Thoracic aorta (tissue), 2 donors: ENCODE results near the gene TLCD1. TPM values are rescaled to one million over a fixed set of nuclear protein-coding genes. Genes with fewer than 3 reads are reported as not detected.

Source experiments
- ATAC-seq: fragments of 150-250 bp; one replicate; pipeline ENCODE4 v1.8.0; 2017; ENCODE audit warnings: low read depth; ENCODE audit not compliant: insufficient number of reproducible peaks, low FRiP score
- DNase-seq: peaks from one replicate; pipeline ENCODE4 v3.0.0-alpha.2; 2020; ENCODE audit warnings: low spot score
- H3K27ac ChIP-seq, 2 donors: fragments of 200-600 bp; sonication (generic); 1 replicate in 1 of 2; 2 replicates in 1 of 2; pipeline ENCODE4 v1.5.1; 2016; ENCODE audit warnings: mild to moderate bottlenecking in 2 of 2, moderate library complexity in 2 of 2
- H3K27me3 ChIP-seq: fragments of 200-600 bp; sonication (generic); replicated peaks from 2 replicates; pipeline ENCODE4 v1.6.0; 2016; ENCODE audit warnings: mild to moderate bottlenecking; ENCODE audit not compliant: insufficient read depth
- H3K36me3 ChIP-seq: fragments of 200-600 bp; sonication (generic); one replicate; pipeline ENCODE4 v1.5.1; 2016
- H3K4me1 ChIP-seq, 2 donors: fragments of 200-600 bp; sonication (generic); 1 replicate in 1 of 2; 2 replicates in 1 of 2; pipeline versions ENCODE4 v1.5.1 to v1.6.0; 2016; ENCODE audit warnings: low read depth in 2 of 2, mild to moderate bottlenecking in 1 of 2; ENCODE audit not compliant: control insufficient read depth in 1 of 2
- H3K4me3 ChIP-seq: fragments of 200-600 bp; sonication (generic); 2 replicates; pipeline ENCODE4 v1.5.1; 2016; ENCODE audit warnings: mild to moderate bottlenecking
- H3K9me3 ChIP-seq: fragments of 200-600 bp; sonication (generic); 2 replicates; pipeline ENCODE4 v1.5.1; 2016
- total RNA-seq, 2 donors: library from RNA; depleted of rRNA; stranded (reverse); fragments of >200 nt; gene quantifications; one replicate each; pipeline versions ENCODE4 v1.1.0 to v1.2.3, GENCODE V29; 2016
- TF ChIP-seq, protein P1 (sequence below): fragments of 200-600 bp; sonication (generic); IDR thresholded peaks from one replicate; pipeline ENCODE4 v1.5.1; 2019; ENCODE audit warnings: antibody characterized with exemption

TLCD1 gene
- total RNA-seq, 2 donors from 2014 or later: 1.9 TPM; not detected in 1

DNA sequence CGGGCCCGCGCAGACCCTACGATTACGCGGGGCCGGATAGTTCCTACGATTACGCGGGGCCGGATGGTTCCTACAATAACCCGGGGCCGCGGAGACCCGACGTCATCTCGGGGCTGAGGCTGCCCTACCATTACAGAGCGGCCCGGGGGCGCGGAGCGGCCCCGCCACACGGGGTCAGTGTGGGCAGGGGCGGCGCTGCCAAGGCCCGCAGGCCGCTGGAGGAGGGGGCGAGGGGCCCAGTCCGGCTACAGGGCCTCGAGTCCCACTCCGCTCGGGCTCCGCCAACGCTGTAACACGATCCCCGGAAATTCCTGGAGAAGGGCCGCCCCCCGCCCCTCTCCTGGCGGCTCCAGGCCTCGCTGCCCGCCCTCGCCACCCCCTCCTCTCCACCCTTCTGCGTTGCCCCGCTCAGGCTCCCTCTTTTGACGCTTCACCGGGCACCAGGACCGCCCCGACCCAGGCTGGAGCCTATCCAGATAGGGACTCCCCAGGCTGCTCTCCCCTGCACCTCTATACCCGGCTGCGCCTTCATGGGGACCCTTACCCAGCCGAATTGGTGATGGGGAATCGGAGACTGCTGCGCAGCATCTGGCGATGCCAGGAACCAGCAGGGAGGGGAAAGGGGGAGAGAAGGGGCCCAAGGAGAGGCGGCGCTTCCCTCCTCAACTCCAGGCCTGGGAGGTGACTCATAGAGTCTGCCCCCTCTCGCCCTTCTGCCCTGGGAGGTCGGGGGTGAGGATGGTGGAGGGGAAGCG lies 8.3 kb downstream of the TLCD1 start, which contains the start of gene RAB34:
Gene RAB34 (minus strand): TSS at position 291 of the 755 bp plus-strand sequence. CDS start 602 bp downstream, outside the sequence.
- peaks cover 30% of the 10 kb centered on the region for H3K36me3 ChIP-seq
- ATAC-seq: peak; percentile 5
- H3K27ac ChIP-seq: peak within 1 kb of the TSS; percentile 94 to 98
- TF ChIP-seq, protein P1, sequence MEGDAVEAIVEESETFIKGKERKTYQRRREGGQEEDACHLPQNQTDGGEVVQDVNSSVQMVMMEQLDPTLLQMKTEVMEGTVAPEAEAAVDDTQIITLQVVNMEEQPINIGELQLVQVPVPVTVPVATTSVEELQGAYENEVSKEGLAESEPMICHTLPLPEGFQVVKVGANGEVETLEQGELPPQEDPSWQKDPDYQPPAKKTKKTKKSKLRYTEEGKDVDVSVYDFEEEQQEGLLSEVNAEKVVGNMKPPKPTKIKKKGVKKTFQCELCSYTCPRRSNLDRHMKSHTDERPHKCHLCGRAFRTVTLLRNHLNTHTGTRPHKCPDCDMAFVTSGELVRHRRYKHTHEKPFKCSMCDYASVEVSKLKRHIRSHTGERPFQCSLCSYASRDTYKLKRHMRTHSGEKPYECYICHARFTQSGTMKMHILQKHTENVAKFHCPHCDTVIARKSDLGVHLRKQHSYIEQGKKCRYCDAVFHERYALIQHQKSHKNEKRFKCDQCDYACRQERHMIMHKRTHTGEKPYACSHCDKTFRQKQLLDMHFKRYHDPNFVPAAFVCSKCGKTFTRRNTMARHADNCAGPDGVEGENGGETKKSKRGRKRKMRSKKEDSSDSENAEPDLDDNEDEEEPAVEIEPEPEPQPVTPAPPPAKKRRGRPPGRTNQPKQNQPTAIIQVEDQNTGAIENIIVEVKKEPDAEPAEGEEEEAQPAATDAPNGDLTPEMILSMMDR: peak; percentile 19
- H3K4me3 ChIP-seq: peak within 1 kb of the TSS; percentile 80
- no peaks in the 10 kb centered on the region for H3K9me3 ChIP-seq
- no peaks in the 10 kb centered on the region for H3K27me3 ChIP-seq
- peaks cover 29 to 53% of the 10 kb centered on the region in 2 donors for H3K4me1 ChIP-seq
- peak; percentile 47 for DNase-seq

DNA sequence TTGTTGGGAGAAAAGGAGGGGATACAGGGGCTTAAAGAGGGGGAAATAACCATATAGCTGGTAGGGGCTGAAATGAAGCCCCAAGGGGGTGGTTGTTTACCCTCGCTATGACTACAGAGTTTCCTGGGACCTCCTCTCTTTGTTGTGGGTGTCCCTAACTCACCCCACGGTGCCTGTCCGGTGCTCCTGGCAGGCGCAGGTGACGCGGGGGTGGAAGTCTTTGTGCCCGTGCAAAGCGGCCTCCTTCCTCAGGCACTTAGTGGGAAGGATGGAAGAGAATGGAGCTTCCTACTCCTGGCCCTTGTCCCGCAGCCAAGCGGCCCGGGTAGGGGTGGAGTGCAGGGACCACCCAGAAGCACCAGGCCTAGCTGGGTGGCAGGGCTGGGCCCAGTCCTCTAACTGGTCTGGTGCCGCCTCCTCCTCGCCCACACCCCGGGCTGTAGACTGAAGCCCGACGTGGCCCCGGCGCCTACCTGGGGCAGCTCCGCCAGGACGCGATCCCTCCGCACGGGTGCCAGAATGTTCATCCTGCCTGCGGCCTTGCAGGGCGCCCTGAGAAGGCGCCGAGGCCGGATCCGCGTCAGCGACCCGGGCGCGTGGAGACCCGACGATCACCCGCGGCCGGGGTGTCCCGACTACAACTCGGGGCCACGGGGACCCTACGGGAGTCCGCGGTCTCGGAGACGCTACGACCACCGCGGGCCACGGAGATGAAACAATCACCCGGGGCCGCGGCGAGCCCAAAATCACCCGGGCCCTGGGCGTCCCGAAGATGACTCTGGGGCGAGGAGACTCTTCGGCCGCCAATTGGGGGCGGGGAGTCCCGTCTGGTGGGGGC lies 9.1 kb downstream of the TLCD1 start:
- Histone ChIP-seq H3K4me3 (peak overlapping the region; percentile 80), H3K4me1 (peaks cover 29 to 54% of the 10 kb centered on the region in 2 donors), H3K27me3 (no peaks in the 10 kb centered on the region), H3K36me3 (peaks cover 22% of the 10 kb centered on the region), H3K9me3 (no peaks in the 10 kb centered on the region), H3K27ac (peak overlapping the region; percentile 94 to 98)
- DNase-seq (no peak), ATAC-seq (no peak)
- TF ChIP-seq, protein P1: no peak

DNA sequence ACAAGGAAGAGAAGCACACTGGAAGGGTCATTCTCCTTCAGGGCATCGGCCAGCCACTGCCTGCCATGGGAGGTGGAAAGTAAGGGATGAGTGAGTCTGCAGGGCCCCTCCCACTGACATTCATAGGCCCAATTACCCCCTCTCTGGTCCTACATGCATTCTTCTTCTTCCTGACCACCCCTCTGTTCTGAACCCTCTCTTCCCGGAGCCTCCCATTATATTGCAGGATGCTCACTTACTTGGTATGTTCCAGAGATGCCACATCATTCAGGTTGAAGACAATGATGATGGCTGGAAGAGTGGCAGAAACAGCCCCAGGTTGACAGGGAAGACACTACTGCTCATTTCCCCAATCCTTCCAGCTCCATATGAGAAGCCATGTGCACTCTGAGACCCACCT lies 10.8 kb downstream of the TLCD1 start:
- H3K9me3 ChIP-seq: no peaks in the 10 kb centered on the region
- TF ChIP-seq, protein P1: no peak
- H3K4me3 ChIP-seq: no peak overlapping the region
- H3K27me3 ChIP-seq: no peaks in the 10 kb centered on the region
- DNase-seq (no peak), ATAC-seq (no peak)
- peaks cover 20% of the 10 kb centered on the region for H3K36me3 ChIP-seq
- peaks cover 14 to 44% of the 10 kb centered on the region in 2 donors for H3K4me1 ChIP-seq
- H3K27ac ChIP-seq: no peak overlapping the region

DNA sequence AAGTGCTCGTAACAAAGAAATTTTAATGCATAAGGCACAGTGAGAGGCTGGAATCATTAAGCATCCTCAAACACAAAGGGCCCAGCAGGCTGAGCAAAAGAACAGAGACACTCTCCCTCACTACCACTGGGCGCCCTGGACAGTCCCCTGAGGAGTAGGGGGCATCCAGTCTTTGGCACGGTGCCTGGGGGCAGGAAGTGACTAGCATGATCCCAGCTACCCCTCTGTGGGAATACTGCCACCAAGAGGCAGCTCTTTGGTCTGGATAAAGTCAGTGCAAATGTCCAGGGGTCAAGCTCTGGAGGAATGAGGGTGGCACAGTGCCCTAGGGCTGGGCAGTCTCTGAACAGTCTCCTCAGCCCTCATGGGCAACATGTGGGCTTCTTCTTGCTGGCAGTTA lies 11.8 kb downstream of the TLCD1 start:
- TF ChIP-seq, protein P1: no peak
- Histone ChIP-seq H3K4me1 (peaks cover 18 to 49% of the 10 kb centered on the region in 2 donors), H3K4me3 (no peak overlapping the region), H3K36me3 (peaks cover 20% of the 10 kb centered on the region), H3K27ac (no peak overlapping the region), H3K27me3 (no peaks in the 10 kb centered on the region), H3K9me3 (no peaks in the 10 kb centered on the region)
- DNase-seq (no peak), ATAC-seq (no peak)
